ENCODE results near the gene NABP2. TPM values are rescaled to one million over a fixed set of nuclear protein-coding genes. Genes with fewer than 3 reads are reported as not detected.
A peak's percentile ranks its signal among the peaks of the same experiment; 100 is the strongest.
"Not testable (repeated sequence)": the region's sequence is repeated elsewhere in the genome, so short reads cannot be mapped to it uniquely, and the experiment has no call there.

NABP2 gene
- polyA plus RNA-seq, 1 of the 3 experiments (the other 2 are of a cell fraction), result 49.3 TPM

- TF ChIP-seq POLR2AphosphoS5 (IDR thresholded peaks at IDR 0.05; ENCODE audit: low read depth, low read length), result 0 out of 2 replicates have a peak, but pooled peaks have one; percentile 27
- peak; percentile 74 for TF ChIP-seq SMC3 (IDR thresholded peaks at IDR 0.05; ENCODE audit: low read depth, low read length)
Measured at GRCh38 chr12:56193025-56193578, 31.0 kb upstream of the NABP2 start (continued).

- TF ChIP-seq ELF1 (IDR thresholded peaks at IDR 0.05) (peak; percentile 79), TCF12 (IDR thresholded peaks at IDR 0.05) (peak; percentile 86), TEAD4 (IDR thresholded peaks at IDR 0.05; ENCODE audit: borderline replicate concordance, insufficient read depth) (peak; percentile 94), FOXM1 (IDR thresholded peaks at IDR 0.05; ENCODE audit: low read depth) (peak; percentile 74; the same call in 1 of the 2 replicates), RXRA (IDR thresholded peaks at IDR 0.05; ENCODE audit: borderline replicate concordance, low read depth) (peak; percentile 6; the same call in 1 of the 2 replicates), NFIC (IDR thresholded peaks at IDR 0.05; ENCODE audit: borderline replicate concordance) (peak; percentile 65; the same call in 1 of the 2 replicates), EP300 (IDR thresholded peaks at IDR 0.05; ENCODE audit: borderline replicate concordance in 1 of 2, low read depth in 1 of 2, low read length in 1 of 2) (peak in 1 of 2 experiments; percentile 79; a peak in 2 of 4 replicates), PBX3 (IDR thresholded peaks at IDR 0.05) (peak; percentile 80), FOSL2 (IDR thresholded peaks at IDR 0.05; ENCODE audit: borderline replicate concordance, low read depth) (peak; percentile 70), JUND (IDR thresholded peaks at IDR 0.05) (peak; percentile 88)
- H3K36me3 ChIP-seq (replicated peaks in 1 of 2; ENCODE audit: control insufficient read depth in 1 of 2, insufficient read depth in 2 of 2, low read length in 1 of 2); H4K20me1 ChIP-seq (ENCODE audit: insufficient read depth); DNase-seq; H2AFZ ChIP-seq (ENCODE audit: low read depth); H3K9me3 ChIP-seq; H3K27me3 ChIP-seq (ENCODE audit: insufficient read depth); POLR2A ChIA-PET; H3K9me2 ChIP-seq; H3K79me2 ChIP-seq (ENCODE audit: insufficient read depth); H3K4me3 ChIP-seq (ENCODE audit: low read depth in 2 of 2, low read length in 1 of 2): not testable (repeated sequence)
- H3F3A ChIP-seq (replicated peaks; ENCODE audit: insufficient read depth), result peaks cover 31% of the 10 kb centered on the region
- H3K27ac ChIP-seq (ENCODE audit: low read depth in 2 of 2, low read length in 1 of 2), result peak overlapping the region in 1 of 2 experiments; percentile 77; a peak in 2 of 4 replicates
- H3K4me1 ChIP-seq (ENCODE audit: control insufficient read depth in 1 of 2, insufficient read depth in 2 of 2, low read depth in 1 of 2, low read length in 1 of 2), result peaks cover 0 to 14% of the 10 kb centered on the region in 2 experiments; a peak in 1 of 4 replicates
- 0 out of 2 replicates have a peak overlapping the region, but pooled peaks have one; percentile 9 for H3K9ac ChIP-seq
- 64% methylated on average over 7 of the region's 11 CpGs for WGBS (ENCODE audit: low lambda C conversion rate)
- H3K4me2 ChIP-seq, result peak overlapping the region; percentile 42; the same call in 1 of the 2 replicates
- CTCF ChIA-PET, result interaction anchor here (1.0 to 10.6 kb wide), 3 partner anchors 8 to 61 kb away, joined by 6 to 123 read pairs (median 37); partner anchors contain the start of genes ANKRD52 and SMARCC2
Measured at GRCh38 chr12:56196818-56197550, 27.2 kb upstream of the NABP2 start.

- WGBS (ENCODE audit: low lambda C conversion rate), result 93% methylated on average over 8 of the region's 9 CpGs
Measured at GRCh38 chr12:56197921-56198635, 26.1 kb upstream of the NABP2 start.

More at GRCh38 chr12:56197921-56198635, 26.1 kb upstream of the NABP2 start:
- H3K27ac ChIP-seq (ENCODE audit: low read depth in 2 of 2, low read length in 1 of 2), result peak overlapping the region in 1 of 2 experiments; percentile 77; a peak in 2 of 4 replicates
- no peaks in the 10 kb centered on the region for H3K9me3 ChIP-seq
- ChIA-PET POLR2A (interaction anchor here (0.7 kb wide), 1 partner anchor 100 kb away, joined by 3 read pairs; no protein-coding TSS in a partner anchor), CTCF (interaction anchor here (1.2 to 6.6 kb wide), 2 partner anchors 9 to 146 kb away, joined by 3 to 37 read pairs; partner anchors contain the start of gene SMARCC2)
- no peaks in the 10 kb centered on the region for H3K36me3 ChIP-seq (replicated peaks in 1 of 2; ENCODE audit: control insufficient read depth in 1 of 2, insufficient read depth in 2 of 2, low read length in 1 of 2)
- no peak for DNase-seq
- no peaks in the 10 kb centered on the region for H3K9me2 ChIP-seq
- TF ChIP-seq EZH2phosphoT487 (IDR thresholded peaks at IDR 0.05; ENCODE audit: borderline replicate concordance, low read depth) (no peak), POLR2AphosphoS5 (IDR thresholded peaks at IDR 0.05; ENCODE audit: low read depth, low read length) (no peak), FOSL2 (IDR thresholded peaks at IDR 0.05; ENCODE audit: borderline replicate concordance, low read depth) (no peak), TCF12 (IDR thresholded peaks at IDR 0.05) (no peak), FOXJ3 (CRISPR knock-in tag; IDR thresholded peaks at IDR 0.05) (no peak), RAD21 (IDR thresholded peaks at IDR 0.05; ENCODE audit: low read length) (no peak), TEAD4 (IDR thresholded peaks at IDR 0.05; ENCODE audit: borderline replicate concordance, insufficient read depth) (no peak), CTCF (IDR thresholded peaks at IDR 0.05) (no peak)
- no peak overlapping the region for H2AFZ ChIP-seq (ENCODE audit: low read depth)
- H3K27me3 ChIP-seq (ENCODE audit: insufficient read depth), result no peaks in the 10 kb centered on the region
- no peak overlapping the region; the same call in 1 of the 2 replicates for H3K4me2 ChIP-seq
- peaks cover 0 to 14% of the 10 kb centered on the region in 2 experiments; a peak in 1 of 4 replicates for H3K4me1 ChIP-seq (ENCODE audit: control insufficient read depth in 1 of 2, insufficient read depth in 2 of 2, low read depth in 1 of 2, low read length in 1 of 2)
- peaks cover 35% of the 10 kb centered on the region for H3F3A ChIP-seq (replicated peaks; ENCODE audit: insufficient read depth)
- no peak overlapping the region for H3K4me3 ChIP-seq (ENCODE audit: low read depth in 2 of 2, low read length in 1 of 2)
- no peaks in the 10 kb centered on the region for H3K79me2 ChIP-seq (ENCODE audit: insufficient read depth)
- no peak overlapping the region for H3K9ac ChIP-seq
- H4K20me1 ChIP-seq (ENCODE audit: insufficient read depth), result no peaks in the 10 kb centered on the region

All from SK-N-SH (cell line).